Fibroblast of lung (primary cell): ENCODE measurements around the gene CLDN4.
"Not testable (repeated sequence)": the region's sequence is repeated elsewhere in the genome, so short reads cannot be mapped to it uniquely, and the experiment has no call there.

Experiments used
- EZH2 ChIP-seq: IDR thresholded peaks from 2 replicates; pipeline ENCODE4 v1.5.1; 2012; ENCODE audit warnings: low read length, control low read depth, mild to moderate bottlenecking; ENCODE audit errors: missing control alignments
- TF ChIP-seq, protein P1 (sequence below), 2 donors: IDR thresholded peaks in 1 of 2; conservative IDR thresholded peaks in 1 of 2; 1 replicate in 1 of 2; 2 replicates in 1 of 2; pipeline ENCODE4 v1.5.1; 2011 to 2012; ENCODE audit warnings: low read length in 2 of 2, control low read depth in 1 of 2, inconsistent platforms in 1 of 2, low read depth in 1 of 2, mild to moderate bottlenecking in 1 of 2

DNA sequence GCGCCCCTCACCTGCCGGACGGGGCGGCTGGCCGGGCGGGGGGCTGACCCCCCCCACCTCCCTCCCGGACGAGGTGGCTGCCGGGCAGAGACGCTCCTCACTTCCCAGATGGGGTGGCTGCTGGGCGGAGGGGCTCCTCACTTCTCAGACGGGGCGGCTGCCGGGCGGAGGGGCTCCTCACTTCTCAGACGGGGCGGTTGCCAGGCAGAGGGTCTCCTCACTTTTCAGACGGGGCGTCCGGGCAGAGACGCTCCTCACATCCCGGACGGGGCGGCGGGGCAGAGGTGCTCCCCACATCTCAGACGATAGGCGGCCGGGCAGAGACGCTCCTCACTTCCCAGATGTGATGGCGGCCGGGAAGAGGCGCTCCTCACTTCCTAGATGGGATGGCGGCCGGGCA is 33.6 kb upstream of the CLDN4 start:
- TF ChIP-seq, protein P1, sequence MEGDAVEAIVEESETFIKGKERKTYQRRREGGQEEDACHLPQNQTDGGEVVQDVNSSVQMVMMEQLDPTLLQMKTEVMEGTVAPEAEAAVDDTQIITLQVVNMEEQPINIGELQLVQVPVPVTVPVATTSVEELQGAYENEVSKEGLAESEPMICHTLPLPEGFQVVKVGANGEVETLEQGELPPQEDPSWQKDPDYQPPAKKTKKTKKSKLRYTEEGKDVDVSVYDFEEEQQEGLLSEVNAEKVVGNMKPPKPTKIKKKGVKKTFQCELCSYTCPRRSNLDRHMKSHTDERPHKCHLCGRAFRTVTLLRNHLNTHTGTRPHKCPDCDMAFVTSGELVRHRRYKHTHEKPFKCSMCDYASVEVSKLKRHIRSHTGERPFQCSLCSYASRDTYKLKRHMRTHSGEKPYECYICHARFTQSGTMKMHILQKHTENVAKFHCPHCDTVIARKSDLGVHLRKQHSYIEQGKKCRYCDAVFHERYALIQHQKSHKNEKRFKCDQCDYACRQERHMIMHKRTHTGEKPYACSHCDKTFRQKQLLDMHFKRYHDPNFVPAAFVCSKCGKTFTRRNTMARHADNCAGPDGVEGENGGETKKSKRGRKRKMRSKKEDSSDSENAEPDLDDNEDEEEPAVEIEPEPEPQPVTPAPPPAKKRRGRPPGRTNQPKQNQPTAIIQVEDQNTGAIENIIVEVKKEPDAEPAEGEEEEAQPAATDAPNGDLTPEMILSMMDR (conservative IDR thresholded peaks at IDR 0.05 in 1 of 2, IDR thresholded peaks at IDR 0.05 in 1 of 2; ENCODE audit: low read depth in 1 of 2, low read length in 2 of 2): not testable (repeated sequence)
- not testable (repeated sequence) for TF ChIP-seq EZH2
